Stimulated activated CD4-positive, alpha-beta T cell treated with anti-CD3 and anti-CD28 coated beads, Interleukin-12 subunit alpha, Interleukin-12 subunit beta, amount 100 ng/mL, for 48 hours (primary cell): ENCODE measurements around the gene LMNTD2.
A peak's percentile ranks its signal among the peaks of the same experiment; 100 is the strongest.

Experiments
- DNase-seq, 3 donors: peaks; one replicate each; pipeline ENCODE4 v3.0.0-alpha.2; 2020; ENCODE audit warnings: low read depth in 2 of 3, low spot score in 1 of 3

The LMNTD2 gene, protein sequence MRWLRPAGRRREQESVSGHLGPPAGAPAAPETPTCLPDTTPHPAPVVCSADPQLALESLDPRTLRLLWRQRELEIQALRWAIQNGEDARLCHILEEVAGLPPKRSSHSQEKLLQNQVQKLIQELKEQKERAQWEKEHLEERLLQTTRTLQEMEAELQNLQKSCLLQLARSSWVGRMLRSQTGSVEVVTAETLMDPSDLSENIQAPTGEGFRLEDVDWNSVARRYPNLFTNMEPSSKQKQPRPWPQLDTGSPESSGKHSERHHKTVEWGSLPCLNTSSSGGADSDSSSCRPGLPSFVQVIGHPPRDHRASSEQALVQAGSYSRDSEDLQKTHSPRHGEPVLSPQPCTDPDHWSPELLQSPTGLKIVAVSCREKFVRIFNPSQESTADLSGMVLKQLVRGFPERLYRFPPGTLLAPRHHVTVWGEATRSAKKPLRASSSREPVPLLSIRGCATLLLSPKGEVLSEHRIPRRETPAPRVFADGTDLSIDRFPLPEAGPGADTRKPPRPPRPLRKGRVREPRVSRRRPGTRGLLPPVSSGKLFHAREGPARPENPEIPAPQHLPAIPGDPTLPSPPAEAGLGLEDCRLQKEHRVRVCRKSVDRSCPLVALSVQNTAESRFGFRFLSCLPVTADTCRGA

DNA sequence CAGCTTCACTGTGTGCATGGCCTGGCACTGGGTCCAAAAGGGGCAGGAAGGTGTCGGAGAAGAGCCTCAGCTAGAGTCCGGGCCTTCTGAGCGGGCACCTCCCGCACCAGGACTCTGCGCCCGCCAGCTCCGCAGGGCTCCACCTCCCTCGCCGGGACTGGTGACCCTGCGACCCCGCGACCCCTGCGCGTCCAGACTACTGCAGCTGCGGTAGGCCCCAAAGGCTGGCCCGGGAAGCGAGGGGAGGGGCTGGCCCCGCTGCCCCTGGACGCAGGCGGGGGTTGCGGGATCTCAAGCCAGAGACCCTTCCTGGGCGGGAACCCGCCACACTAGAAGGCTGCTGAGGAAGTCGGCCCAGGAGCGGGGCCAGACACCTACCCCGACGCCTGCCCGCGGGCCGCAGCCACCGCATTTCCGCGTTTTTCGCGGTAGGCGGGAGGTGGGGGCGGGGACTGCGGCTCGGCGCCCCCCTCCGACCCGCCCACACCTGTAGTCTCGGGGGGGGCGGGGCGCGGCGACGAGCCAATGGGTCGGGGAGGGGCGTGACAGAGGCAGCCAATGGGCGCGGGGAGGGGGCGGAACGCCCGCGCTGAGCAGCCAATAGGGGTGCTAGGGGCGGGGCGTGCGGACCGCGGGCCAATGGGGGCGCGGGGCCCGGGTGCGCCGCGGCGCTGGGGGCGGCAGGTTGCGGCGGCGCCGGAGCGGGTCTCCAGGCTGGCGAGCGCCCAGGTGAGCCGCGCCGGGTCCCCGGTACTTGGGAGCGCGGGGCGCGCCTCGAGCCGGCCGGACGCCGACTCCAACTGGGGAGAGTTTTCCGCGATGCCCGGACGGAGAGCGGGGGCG lies at the start of gene LMNTD2, which contains the start of gene RASSF7:
TSS of gene LMNTD2 (minus strand) at position 434 of the 843 bp plus-strand sequence. CDS start at position 412, 22 bp downstream.
TSS of gene RASSF7 (plus strand) at position 666 of the 843 bp plus-strand sequence. CDS start 799 bp downstream, outside the sequence.
- DNase-seq: peak; percentile 87 to 95 (median 93)

DNA sequence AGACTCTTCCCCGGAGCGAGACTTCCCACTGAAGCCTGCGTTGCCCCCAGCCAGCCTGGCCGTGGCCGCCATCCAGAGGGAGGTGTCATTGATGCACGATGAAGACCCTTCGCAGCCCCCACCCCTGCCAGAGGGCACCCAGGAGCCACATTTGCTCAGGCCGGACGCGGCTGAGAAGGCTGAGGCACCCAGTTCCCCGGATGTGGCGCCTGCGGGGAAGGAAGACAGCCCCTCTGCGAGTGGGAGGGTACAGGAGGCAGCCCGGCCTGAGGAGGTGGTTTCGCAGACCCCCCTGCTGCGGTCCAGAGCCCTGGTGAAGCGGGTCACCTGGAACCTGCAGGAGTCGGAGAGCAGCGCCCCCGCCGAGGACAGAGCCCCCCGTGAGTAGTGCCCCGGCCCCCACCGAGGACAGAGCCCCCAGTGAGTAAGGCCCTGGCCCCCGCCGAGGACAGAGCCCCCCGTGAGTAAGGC lies 48.8 kb upstream of the LMNTD2 start:
- DNase-seq: no peak

DNA sequence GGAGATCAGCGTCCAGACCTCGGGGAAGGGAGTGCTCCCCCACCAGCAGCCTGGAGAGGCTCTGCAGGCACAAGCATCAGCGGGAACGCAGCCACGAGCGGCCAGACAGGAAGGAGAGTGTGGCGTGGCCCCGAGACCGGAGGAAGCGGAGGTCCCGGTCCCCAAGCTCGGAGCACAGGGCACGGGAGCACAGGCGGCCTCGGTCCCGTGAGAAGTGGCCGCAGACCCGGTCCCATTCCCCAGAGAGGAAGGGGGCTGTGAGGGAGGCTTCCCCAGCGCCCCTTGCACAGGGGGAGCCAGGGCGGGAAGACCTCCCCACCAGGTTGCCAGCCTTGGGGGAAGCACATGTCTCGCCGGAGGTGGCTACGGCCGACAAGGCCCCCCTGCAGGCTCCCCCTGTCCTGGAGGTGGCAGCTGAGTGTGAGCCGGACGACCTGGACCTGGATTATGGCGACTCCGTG lies 48.3 kb upstream of the LMNTD2 start:
- no peak for DNase-seq

DNA sequence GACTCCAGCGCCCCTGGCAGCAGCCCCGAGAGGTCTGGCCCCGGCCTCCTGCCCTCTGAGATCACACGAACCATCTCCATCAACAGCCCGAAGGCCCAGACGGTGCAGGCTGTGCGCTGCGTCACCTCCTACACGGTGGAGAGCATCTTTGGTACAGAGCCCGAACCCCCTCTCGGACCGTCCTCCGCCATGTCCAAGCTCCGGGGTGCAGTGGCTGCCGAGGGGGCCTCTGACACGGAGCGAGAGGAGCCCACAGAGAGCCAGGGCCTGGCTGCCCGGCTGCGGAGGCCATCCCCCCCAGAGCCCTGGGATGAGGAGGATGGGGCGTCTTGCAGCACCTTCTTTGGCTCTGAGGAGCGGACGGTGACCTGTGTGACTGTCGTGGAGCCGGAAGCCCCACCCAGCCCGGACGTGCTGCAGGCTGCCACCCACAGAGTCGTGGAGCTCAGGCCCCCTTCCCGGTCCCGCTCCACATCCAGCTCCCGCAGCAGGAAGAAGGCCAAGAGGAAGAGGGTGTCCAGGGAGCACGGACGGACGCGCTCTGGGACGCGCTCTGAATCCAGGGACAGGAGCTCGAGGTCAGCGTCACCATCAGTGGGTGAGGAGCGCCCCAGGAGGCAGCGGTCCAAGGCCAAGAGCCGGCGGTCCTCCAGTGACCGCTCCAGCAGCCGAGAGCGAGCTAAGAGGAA lies 47.6 kb upstream of the LMNTD2 start:
- no peak for DNase-seq

DNA sequence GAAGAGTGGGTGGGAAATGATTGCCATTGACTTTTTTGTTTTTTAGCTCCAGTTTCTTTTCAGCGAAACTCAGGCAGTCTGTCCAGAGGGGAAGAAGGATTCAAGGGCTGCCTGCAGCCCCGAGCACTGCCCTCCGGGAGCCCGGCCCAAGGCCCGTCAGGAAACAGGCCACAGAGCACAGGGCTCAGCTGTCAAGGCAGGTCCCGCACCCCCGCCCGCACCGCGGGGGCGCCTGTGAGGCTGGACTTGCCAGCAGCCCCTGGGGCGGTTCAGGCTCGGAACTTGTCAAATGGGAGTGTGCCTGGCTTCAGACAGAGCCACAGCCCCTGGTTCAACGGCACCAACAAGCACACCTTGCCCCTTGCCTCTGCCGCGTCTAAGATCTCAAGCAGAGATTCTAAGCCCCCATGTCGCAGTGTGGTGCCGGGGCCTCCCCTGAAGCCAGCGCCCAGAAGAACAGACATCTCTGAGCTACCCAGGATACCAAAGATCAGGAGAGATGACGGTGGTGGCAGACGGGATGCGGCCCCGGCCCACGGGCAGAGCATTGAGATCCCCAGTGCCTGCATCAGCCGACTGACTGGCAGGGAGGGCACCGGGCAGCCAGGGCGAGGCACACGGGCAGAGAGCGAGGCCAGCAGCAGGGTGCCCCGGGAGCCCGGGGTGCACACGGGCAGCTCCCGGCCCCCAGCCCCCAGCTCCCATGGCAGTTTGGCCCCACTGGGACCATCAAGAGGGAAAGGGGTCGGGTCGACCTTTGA lies 46.7 kb upstream of the LMNTD2 start:
- no peak for DNase-seq

DNA sequence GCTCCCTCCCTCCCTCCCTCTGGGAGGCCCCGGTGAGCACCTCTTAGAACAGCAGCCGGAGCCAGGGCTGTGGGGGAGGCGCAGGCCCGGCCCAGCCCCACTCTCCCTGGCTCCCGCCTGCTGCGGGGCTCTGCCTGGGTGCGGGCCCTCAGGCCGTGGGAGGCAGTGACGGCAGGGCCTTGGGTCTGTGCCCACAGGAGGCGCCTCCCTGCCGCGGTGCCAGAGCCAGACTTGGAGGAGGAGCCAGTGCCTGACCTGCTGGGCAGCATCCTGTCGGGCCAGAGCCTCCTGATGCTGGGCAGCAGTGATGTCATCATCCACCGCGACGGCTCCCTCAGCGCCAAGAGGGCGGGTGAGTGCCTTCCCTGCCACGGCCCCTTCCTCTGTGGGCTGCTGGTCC lies 45.7 kb upstream of the LMNTD2 start:
- DNase-seq: no peak

DNA sequence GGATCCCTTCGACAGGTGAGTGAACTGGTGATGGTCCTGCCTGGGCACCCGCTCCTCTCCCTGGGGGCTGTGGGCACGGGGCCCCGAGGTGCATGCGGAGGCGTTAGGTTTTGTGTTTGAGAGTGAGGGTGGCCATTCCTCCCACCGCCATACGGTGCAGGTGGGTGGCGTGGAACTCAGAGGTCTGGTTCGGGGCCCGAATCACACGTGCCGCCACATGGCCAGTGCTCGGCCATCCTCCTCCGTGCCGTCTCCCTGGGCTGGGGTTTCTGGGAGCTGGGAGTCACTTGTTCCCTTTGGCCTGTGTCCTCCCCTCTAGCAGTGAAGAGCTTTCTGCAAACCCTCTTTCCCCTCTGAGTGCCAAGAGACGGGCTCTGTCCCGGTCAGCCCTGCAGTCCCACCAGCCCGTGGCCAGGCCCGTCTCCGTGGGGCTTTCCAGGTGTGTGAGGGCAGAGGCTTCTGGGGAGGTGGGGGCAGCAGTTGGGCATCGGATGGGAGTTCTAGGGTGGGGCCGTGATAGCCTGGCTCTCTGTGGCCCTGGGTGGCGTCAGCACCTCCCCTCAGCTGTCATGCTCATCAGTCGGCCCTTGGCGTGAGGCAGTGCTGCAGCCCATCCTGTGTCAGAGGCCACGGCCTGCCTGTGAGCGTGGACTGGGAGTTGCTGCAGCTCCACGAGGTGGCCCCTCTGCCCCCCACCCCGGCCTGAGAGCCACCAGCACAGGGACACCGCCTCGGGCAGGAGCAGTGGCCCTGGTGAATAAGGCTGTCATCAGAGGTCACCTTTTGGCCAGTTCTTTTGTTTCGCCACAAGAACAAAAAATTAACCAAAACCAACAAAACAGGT lies 45.0 kb upstream of the LMNTD2 start:
- no peak for DNase-seq

DNA sequence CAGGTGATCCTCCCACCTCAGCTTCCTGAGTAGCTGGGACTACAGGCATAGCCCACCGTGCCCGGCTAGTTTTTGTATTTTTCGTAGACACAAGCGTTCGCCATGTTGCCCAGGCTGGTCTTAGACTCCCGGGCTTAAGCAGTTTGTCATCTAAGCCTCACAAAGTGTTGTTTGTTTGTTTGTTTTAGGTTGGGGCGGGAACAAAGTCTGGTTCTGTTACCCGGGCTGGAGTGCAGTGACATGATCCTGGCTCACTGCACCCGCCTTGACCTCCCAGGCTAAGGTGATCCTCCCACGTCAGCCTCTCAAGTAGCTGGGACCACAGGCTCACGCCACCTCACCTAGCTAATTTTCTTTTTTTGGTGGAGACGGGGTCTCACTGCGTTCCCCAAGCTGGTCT lies 42.6 kb upstream of the LMNTD2 start:
- no peak for DNase-seq

DNA sequence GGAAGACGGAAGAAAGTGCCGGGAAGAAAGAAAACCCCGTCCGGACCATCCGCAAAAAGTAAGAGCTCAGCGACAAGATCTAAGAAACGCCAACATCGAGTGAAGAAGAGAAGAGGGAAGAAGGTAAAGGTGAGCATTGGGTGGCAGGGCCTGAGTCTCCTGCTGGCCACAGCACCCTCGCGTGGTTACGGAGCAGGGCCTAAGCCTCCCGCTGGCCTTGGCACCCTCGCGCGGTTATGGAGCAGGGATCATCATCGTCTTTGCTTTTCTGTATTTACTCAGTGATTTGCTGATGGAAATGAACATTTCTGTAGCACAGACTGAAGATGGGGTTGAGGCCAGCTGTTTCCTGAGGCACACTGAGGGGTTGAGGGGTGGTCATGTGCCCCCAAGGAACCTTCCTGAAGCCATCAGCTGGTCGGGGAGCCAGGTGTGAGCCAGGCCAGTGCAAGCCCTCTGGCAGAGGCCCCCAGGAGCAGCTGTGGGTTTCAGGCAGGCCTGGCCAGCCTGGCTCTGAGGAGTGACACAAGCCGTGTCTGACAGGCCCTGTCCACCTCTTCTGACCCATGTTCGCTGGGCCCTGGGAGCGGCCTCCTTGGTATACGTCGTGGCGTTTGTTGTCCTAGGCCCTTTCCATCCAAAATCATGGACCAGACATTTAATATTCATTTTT lies 41.2 kb upstream of the LMNTD2 start:
- DNase-seq: no peak

DNA sequence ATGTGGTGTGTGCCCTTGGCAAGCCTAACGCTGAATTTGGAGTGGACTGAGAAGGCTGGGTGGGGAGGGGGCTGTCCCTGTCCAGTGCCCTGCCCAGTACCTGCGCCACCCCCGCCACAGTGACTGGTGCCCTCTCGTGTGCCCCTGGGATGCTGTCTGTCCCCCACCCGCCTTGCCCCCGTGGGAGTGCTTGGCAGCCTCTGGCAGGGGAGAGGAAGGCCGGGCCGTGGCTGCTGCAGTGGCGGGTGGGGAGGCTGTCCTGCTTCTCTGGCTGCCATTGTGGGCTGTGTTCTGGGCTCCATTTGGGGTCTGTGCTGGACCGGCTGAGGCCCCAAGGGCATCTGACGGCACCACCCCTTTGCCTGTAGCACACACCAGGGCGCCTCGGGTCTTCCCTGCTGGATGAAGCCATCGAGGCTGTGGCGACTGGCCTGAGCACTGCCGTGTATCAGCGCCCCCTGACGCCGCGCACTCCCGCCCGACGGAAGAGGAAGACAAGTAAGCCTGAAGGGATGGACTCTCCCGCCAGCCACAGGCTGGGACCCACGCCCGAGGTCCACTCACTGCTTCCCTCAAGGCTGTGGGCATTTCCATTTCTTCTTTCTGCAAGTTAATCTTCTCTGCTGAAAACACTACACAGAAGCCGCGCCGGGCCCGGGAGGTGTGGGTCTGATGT lies 37.6 kb upstream of the LMNTD2 start:
- no peak for DNase-seq

DNA sequence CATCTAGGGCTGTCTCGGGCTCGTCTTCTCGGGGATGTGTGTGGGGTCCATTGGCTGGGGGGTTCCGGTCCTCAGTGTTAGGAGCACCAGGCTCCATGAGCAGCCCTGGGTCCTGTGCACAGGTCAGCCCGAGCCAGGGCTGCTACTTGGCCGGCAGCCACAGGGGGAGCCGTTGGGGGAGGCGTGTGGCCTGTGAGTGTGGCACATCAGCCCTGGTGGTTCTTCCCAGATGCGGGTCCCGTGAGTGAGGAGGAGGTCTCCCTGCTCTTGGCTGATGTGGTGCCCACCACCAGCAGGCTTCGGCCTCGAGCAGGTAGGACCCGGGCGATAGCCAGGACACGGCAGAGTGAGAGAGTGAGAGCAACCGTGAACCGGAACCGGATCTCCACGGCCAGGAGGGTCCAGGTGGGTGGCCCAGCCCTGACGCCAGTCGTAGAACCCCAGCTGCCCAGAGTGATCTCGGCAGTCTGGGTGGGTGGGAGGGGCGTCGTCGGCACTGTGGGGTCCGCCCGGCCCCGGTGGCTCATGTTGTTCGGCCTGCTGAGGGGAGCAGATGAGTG lies 36.7 kb upstream of the LMNTD2 start:
- DNase-seq: no peak

DNA sequence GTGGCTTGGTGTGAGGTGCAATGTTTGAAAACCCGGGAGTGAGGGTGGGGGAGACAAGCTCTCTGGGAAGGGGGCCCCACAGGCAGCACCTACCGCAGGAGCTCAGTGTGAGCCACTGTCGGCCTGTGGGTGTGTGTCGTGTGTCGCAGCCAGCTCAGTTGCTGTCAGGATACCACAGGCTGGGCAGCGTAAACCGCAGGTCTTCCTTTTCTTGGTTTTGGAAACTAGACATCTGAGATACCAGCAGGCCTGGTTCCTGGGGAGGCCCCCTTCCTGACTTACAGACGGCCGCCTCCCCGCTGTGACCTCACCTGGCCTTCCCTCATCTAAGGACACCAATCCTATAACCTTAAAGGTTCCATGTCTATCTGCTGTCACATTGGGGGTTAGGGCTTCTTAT lies 35.8 kb upstream of the LMNTD2 start:
- no peak for DNase-seq

DNA sequence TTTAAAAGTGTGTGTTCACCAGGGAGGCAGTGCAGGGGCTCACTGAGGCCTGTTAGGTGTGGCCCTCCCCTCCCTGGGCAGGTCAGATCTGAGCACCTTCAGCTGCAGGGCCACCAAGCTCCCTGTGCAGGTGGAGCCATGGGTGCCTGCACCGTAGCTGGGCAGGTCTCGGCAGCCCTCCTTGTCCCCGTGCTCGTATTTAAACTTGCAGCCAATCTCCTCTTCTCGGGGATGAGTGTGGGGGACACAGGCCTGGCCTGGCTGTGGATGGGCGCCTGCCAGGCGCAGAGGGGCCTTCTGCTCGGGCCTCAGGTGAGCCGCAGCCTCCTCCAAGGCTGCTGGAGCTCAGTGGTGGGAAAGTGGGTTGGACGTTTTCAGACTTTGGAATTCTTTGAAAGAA lies 34.9 kb upstream of the LMNTD2 start:
- DNase-seq: no peak

DNA sequence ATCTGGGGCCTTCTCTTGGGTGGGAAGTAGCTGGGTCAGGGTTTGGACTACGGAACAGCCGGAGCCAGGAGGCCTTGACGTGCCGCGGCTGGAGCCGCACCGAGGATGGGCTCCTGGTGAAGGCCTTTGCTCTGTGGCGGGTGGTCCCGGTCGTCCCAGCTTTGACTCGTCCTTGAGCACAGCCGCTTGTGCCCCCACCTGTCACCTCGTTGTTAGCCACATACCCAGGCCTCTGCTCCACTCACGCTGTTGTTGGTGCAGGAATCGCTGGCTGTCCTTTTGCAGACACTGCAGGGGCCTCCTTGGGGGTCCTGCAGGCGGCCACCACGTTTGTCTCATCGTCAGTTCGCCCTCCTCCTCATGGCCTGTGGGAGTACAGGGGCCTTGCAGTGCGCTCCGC lies 32.8 kb upstream of the LMNTD2 start:
- DNase-seq: no peak

DNA sequence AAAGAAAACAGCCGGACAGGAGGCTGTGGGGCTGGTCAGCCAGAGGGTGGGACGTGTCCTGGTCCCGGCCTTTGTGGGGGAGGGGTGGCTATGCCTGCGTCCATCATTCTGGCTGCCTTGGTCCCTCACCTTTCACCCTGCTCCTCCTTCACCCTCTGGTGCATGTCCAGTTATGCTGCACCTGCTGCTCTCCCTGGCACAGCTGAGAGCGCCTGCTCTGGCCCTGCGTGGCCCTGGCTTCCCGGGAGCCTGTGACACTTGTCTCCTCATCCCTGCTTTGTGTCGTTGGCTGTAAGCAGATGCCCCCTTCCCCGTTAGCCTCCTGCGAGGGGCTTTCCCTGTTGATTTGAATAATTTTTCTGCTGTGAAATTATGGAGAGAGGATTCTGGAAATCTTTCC lies 32.4 kb upstream of the LMNTD2 start:
- no peak for DNase-seq

DNA sequence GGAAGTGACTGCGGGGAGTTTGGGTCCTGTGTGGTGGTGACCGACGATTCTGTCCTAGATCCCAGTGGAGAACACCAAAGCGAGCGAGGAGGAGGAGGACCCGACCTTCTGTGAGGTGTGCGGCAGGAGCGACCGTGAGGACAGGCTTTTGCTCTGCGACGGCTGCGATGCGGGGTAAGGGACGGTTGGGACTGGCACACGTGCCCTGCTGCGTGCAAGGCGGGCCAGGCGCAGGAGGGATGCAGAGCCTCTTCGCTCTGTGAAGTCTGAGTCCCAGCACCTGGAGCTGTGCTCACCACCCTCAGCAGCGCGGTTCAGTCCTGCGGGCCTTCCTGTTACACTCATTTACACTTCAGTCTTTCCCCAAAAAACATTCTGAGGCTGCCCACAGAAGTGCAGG lies 32.0 kb upstream of the LMNTD2 start:
- DNase-seq: no peak

DNA sequence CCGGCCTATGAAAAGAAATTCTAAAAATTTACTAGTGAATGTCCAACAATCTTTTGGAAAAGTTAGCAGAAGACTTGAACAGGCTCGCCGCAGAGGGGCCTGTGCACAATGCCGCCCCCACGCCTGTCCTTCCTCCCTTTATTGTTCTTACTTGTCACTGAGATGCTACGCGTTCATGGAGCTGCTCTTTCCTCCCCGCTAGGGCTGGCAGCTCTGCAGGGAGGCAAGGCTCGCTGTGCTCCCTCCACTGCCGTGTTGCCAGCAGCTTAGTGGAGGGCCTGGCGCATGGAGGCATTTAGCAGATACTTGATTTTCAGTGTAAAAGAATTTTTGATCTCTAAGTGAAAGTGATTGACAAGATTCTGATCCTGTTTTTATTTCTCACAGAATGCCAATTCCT lies 30.5 kb upstream of the LMNTD2 start:
- DNase-seq: no peak

DNA sequence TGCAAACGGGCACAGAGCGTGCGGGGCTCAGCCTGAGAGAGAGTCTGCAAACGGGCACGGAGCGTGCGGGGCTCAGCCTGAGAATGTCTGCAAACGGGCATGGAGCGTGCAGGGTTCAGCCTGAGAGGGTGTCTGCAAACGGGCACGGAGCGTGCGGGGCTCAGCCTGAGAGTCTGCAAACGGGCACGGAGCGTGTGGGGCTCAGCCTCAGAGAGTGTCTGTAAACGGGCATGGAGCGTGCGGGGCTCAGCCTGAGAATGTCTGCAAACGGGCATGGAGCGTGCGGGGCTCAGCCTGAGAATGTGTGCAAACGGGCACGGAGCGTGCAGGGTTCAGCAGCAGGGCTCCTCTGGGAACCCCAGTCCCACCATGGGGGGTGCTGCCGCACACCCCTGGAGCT lies 29.3 kb upstream of the LMNTD2 start:
- DNase-seq: no peak
